Measurements from ENCODE around the gene SDR39U1.

The SDR39U1 gene

DNA sequence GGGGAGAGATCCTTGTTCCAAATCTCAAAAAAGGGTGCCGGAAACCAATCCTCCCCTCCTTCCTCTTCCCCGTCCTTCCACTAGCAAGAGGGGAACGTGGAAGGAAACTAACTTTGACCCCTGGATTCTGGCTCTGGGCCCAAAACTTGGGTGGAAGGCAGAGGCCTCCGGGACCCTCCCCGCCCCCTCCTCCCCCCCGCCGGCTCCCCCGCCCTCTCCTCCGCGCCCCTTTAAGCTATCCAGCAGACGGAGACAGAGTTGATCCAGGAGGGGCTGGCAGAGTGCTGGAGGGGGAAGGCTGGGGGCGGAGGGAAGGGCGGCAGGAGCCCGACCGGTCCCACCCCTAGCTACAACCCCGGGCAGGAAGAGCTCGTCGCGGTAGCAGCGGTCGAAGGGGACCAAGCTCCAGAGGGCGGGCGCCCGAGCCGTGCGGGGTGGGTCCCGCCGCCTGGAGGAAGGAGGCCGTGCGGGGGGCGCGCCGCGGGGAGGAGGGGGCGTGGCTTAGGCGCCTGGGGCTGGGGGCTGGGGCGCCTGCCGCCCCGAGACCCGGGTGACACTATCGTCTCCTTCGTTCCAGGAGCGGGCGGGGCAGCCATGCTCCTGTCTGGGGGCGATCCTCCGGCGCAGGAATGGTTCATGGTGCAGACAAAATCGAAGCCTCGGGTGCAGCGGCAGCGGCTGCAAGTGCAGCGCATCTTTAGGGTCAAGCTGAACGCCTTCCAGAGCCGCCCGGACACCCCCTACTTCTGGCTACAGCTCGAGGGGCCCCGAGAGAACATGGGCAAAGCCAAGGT is 43.7 kb downstream of the SDR39U1 start, which contains the start of gene NYNRIN (continued):
- TF ChIP-seq, protein P1, sequence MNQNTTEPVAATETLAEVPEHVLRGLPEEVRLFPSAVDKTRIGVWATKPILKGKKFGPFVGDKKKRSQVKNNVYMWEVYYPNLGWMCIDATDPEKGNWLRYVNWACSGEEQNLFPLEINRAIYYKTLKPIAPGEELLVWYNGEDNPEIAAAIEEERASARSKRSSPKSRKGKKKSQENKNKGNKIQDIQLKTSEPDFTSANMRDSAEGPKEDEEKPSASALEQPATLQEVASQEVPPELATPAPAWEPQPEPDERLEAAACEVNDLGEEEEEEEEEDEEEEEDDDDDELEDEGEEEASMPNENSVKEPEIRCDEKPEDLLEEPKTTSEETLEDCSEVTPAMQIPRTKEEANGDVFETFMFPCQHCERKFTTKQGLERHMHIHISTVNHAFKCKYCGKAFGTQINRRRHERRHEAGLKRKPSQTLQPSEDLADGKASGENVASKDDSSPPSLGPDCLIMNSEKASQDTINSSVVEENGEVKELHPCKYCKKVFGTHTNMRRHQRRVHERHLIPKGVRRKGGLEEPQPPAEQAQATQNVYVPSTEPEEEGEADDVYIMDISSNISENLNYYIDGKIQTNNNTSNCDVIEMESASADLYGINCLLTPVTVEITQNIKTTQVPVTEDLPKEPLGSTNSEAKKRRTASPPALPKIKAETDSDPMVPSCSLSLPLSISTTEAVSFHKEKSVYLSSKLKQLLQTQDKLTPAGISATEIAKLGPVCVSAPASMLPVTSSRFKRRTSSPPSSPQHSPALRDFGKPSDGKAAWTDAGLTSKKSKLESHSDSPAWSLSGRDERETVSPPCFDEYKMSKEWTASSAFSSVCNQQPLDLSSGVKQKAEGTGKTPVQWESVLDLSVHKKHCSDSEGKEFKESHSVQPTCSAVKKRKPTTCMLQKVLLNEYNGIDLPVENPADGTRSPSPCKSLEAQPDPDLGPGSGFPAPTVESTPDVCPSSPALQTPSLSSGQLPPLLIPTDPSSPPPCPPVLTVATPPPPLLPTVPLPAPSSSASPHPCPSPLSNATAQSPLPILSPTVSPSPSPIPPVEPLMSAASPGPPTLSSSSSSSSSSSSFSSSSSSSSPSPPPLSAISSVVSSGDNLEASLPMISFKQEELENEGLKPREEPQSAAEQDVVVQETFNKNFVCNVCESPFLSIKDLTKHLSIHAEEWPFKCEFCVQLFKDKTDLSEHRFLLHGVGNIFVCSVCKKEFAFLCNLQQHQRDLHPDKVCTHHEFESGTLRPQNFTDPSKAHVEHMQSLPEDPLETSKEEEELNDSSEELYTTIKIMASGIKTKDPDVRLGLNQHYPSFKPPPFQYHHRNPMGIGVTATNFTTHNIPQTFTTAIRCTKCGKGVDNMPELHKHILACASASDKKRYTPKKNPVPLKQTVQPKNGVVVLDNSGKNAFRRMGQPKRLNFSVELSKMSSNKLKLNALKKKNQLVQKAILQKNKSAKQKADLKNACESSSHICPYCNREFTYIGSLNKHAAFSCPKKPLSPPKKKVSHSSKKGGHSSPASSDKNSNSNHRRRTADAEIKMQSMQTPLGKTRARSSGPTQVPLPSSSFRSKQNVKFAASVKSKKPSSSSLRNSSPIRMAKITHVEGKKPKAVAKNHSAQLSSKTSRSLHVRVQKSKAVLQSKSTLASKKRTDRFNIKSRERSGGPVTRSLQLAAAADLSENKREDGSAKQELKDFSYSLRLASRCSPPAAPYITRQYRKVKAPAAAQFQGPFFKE (tag by site-specific recombination; IDR thresholded peaks at IDR 0.05; ENCODE audit: borderline replicate concordance), result no peak
- TF ChIP-seq, protein P2, sequence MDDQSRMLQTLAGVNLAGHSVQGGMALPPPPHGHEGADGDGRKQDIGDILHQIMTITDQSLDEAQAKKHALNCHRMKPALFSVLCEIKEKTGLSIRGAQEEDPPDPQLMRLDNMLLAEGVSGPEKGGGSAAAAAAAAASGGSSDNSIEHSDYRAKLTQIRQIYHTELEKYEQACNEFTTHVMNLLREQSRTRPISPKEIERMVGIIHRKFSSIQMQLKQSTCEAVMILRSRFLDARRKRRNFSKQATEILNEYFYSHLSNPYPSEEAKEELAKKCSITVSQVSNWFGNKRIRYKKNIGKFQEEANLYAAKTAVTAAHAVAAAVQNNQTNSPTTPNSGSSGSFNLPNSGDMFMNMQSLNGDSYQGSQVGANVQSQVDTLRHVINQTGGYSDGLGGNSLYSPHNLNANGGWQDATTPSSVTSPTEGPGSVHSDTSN (CRISPR knock-in tag; IDR thresholded peaks at IDR 0.05), result no peak
- TF ChIP-seq, protein P3, sequence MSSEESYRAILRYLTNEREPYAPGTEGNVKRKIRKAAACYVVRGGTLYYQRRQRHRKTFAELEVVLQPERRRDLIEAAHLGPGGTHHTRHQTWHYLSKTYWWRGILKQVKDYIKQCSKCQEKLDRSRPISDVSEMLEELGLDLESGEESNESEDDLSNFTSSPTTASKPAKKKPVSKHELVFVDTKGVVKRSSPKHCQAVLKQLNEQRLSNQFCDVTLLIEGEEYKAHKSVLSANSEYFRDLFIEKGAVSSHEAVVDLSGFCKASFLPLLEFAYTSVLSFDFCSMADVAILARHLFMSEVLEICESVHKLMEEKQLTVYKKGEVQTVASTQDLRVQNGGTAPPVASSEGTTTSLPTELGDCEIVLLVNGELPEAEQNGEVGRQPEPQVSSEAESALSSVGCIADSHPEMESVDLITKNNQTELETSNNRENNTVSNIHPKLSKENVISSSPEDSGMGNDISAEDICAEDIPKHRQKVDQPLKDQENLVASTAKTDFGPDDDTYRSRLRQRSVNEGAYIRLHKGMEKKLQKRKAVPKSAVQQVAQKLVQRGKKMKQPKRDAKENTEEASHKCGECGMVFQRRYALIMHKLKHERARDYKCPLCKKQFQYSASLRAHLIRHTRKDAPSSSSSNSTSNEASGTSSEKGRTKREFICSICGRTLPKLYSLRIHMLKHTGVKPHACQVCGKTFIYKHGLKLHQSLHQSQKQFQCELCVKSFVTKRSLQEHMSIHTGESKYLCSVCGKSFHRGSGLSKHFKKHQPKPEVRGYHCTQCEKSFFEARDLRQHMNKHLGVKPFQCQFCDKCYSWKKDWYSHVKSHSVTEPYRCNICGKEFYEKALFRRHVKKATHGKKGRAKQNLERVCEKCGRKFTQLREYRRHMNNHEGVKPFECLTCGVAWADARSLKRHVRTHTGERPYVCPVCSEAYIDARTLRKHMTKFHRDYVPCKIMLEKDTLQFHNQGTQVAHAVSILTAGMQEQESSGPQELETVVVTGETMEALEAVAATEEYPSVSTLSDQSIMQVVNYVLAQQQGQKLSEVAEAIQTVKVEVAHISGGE (tag by site-specific recombination; conservative IDR thresholded peaks at IDR 0.05; ENCODE audit: low read depth), result no peak
- TF ChIP-seq ZNF23 (tag by site-specific recombination; IDR thresholded peaks at IDR 0.05; ENCODE audit: borderline replicate concordance) (no peak), SP3 (tag by site-specific recombination; IDR thresholded peaks at IDR 0.05) (peak; percentile 71), ZNF2 (tag by site-specific recombination; IDR thresholded peaks at IDR 0.05) (no peak), ZFHX2 (tag by site-specific recombination; conservative IDR thresholded peaks at IDR 0.05) (no peak; the same call in 1 of the 2 replicates), KLF9 (tag by site-specific recombination; IDR thresholded peaks at IDR 0.05; ENCODE audit: low read depth) (peak; percentile 43; the same call in 1 of the 2 replicates), ZNF514 (tag by site-specific recombination; IDR thresholded peaks at IDR 0.05) (no peak), ZBTB6 (tag by site-specific recombination; IDR thresholded peaks at IDR 0.05) (no peak), ZNF600 (tag by site-specific recombination; IDR thresholded peaks at IDR 0.05) (no peak), ZNF366 (tag by site-specific recombination; conservative IDR thresholded peaks at IDR 0.05) (no peak), ZNF837 (tag by site-specific recombination; IDR thresholded peaks at IDR 0.05) (no peak), ZNF48 (tag by site-specific recombination; IDR thresholded peaks at IDR 0.05) (no peak), ZFP37 (tag by site-specific recombination; IDR thresholded peaks at IDR 0.05) (no peak), AEBP2 (tag by site-specific recombination; IDR thresholded peaks at IDR 0.05; ENCODE audit: borderline replicate concordance) (no peak), ZNF654 (tag by site-specific recombination; IDR thresholded peaks at IDR 0.05; ENCODE audit: low read depth) (no peak), ZNF248 (tag by site-specific recombination; IDR thresholded peaks at IDR 0.05) (no peak), ZNF211 (tag by site-specific recombination; IDR thresholded peaks at IDR 0.05; ENCODE audit: low read depth) (no peak)
- TF ChIP-seq, protein P4, sequence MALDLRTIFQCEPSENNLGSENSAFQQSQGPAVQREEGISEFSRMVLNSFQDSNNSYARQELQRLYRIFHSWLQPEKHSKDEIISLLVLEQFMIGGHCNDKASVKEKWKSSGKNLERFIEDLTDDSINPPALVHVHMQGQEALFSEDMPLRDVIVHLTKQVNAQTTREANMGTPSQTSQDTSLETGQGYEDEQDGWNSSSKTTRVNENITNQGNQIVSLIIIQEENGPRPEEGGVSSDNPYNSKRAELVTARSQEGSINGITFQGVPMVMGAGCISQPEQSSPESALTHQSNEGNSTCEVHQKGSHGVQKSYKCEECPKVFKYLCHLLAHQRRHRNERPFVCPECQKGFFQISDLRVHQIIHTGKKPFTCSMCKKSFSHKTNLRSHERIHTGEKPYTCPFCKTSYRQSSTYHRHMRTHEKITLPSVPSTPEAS (tag by site-specific recombination; IDR thresholded peaks at IDR 0.05), result no peak
- TF ChIP-seq, protein P5, sequence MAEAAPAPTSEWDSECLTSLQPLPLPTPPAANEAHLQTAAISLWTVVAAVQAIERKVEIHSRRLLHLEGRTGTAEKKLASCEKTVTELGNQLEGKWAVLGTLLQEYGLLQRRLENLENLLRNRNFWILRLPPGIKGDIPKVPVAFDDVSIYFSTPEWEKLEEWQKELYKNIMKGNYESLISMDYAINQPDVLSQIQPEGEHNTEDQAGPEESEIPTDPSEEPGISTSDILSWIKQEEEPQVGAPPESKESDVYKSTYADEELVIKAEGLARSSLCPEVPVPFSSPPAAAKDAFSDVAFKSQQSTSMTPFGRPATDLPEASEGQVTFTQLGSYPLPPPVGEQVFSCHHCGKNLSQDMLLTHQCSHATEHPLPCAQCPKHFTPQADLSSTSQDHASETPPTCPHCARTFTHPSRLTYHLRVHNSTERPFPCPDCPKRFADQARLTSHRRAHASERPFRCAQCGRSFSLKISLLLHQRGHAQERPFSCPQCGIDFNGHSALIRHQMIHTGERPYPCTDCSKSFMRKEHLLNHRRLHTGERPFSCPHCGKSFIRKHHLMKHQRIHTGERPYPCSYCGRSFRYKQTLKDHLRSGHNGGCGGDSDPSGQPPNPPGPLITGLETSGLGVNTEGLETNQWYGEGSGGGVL (tag by site-specific recombination; IDR thresholded peaks at IDR 0.05), result peak; percentile 85
- TF ChIP-seq, protein P6, sequence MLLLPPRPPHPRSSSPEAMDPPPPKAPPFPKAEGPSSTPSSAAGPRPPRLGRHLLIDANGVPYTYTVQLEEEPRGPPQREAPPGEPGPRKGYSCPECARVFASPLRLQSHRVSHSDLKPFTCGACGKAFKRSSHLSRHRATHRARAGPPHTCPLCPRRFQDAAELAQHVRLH (tag by site-specific recombination; IDR thresholded peaks at IDR 0.05), result no peak
